Stimulated activated naive B cell treated with anti-CD40 and anti-IgM and Interleukin-4, amounts not matched to agents 10 μg/mL and 1 μg/mL and 100 μg/mL, for 72 hours (primary cell): Measurements from ENCODE around the gene PTPRD.

Experiments
- ATAC-seq, 2 donors: fragments of 150-1000 bp; cut with Tn5 transposase; replicated peaks; 2 replicates each; pipeline ENCODE4 v1.10.0; 2021; ENCODE audit warnings: moderate library complexity in 1 of 2
- DNase-seq: peaks from one replicate; pipeline ENCODE4 v3.0.0; 2021
- H3K27ac Mint-ChIP-seq: one replicate; pipeline ENCODE4 v1.8.0; 2022; ENCODE audit warnings: mild to moderate bottlenecking, mixed read lengths
- H3K27me3 Mint-ChIP-seq, 2 donors: one replicate each; pipeline ENCODE4 v1.8.0; 2022; ENCODE audit warnings: mixed read lengths in 2 of 2
- H3K36me3 Mint-ChIP-seq, 2 donors: one replicate each; pipeline ENCODE4 v1.8.0; 2022; ENCODE audit warnings: mixed read lengths in 2 of 2, mild to moderate bottlenecking in 1 of 2
- H3K4me1 Mint-ChIP-seq, 2 donors: one replicate each; pipeline ENCODE4 v1.8.0; 2022; ENCODE audit warnings: mixed read lengths in 2 of 2, mild to moderate bottlenecking in 1 of 2
- H3K4me3 Mint-ChIP-seq, 2 donors: one replicate each; pipeline ENCODE4 v1.8.0; 2022; ENCODE audit warnings: mild to moderate bottlenecking in 2 of 2, mixed read lengths in 2 of 2, moderate library complexity in 1 of 2
- H3K9me3 Mint-ChIP-seq, 2 donors: one replicate each; pipeline ENCODE4 v1.8.0; 2022; ENCODE audit warnings: mixed read lengths in 2 of 2, mild to moderate bottlenecking in 1 of 2

Gene PTPRD

DNA sequence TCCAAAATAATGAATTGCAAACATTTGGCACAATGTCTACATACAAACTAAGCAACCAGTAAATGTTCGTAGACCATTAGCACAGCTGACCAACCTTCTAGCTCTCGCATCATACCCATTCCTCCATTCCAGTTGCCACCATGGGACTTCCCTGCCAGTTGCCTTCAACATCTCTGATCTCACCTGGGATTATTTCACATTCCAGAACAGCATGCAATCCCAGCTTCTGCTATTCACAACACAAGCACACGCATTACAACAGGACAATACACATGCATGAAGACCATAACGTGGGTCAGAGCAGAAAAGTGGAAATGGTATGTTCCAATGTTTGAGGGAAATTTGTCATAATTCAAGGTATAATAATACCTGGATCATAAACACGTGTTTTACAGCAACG lies 1965.0 kb downstream of the PTPRD start:
- Mint-ChIP-seq H3K27me3 (peaks cover 0 to 3% of the 10 kb centered on the region in 2 donors), H3K9me3 (no peaks in the 10 kb centered on the region), H3K36me3 (no peaks in the 10 kb centered on the region), H3K4me3 (no peak overlapping the region), H3K27ac (no peak overlapping the region), H3K4me1 (peaks cover 10% of the 10 kb centered on the region in 2 donors)
- ATAC-seq (no peak), DNase-seq (no peak)

- no peak for ATAC-seq
- no peak for DNase-seq
- Mint-ChIP-seq H3K4me1 (peaks cover 10% of the 10 kb centered on the region in 2 donors), H3K27me3 (peaks cover 0 to 3% of the 10 kb centered on the region in 2 donors), H3K4me3 (no peak overlapping the region), H3K27ac (no peak overlapping the region), H3K36me3 (no peaks in the 10 kb centered on the region), H3K9me3 (no peaks in the 10 kb centered on the region)
These were observed 1968.2 kb downstream of the PTPRD start for GRCh38 chr9:8644571-8644970.

- DNase-seq: no peak
- Mint-ChIP-seq H3K27ac (no peak overlapping the region), H3K36me3 (no peaks in the 10 kb centered on the region), H3K9me3 (no peaks in the 10 kb centered on the region), H3K4me3 (no peak overlapping the region), H3K27me3 (peaks cover 0 to 3% of the 10 kb centered on the region in 2 donors), H3K4me1 (peaks cover 6% of the 10 kb centered on the region in 2 donors)
- no peak for ATAC-seq
These were observed 1968.9 kb downstream of the PTPRD start for GRCh38 chr9:8643896-8644295.

DNA sequence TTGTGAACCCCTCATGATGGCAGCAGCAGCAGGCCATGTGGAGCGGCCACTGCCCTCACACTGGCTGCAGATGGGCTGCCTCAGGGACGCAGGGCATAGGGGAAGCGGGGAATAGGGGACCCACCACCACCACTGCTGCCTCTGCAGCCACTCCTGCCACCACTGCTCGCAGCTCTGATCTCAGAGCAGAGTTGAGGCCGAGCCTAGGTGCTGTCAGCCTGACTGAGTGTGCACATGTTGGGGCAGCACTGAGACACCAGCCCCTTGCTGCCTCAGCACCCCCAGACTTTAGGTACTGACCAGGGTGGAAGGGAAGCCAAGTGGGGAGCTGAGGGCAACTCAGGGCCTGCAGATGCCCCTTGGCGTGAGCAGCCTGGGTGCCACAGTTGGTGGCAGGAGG lies 1969.3 kb downstream of the PTPRD start:
- H3K36me3 Mint-ChIP-seq: no peaks in the 10 kb centered on the region
- H3K4me1 Mint-ChIP-seq: peaks cover 2 to 5% of the 10 kb centered on the region in 2 donors
- H3K27me3 Mint-ChIP-seq: peaks cover 0 to 3% of the 10 kb centered on the region in 2 donors
- ATAC-seq (no peak), DNase-seq (no peak)
- no peak overlapping the region for H3K4me3 Mint-ChIP-seq
- H3K27ac Mint-ChIP-seq: no peak overlapping the region
- H3K9me3 Mint-ChIP-seq: no peaks in the 10 kb centered on the region

- Mint-ChIP-seq H3K9me3 (no peaks in the 10 kb centered on the region), H3K4me3 (no peak overlapping the region), H3K4me1 (no peaks in the 10 kb centered on the region), H3K27ac (no peak overlapping the region), H3K27me3 (no peaks in the 10 kb centered on the region), H3K36me3 (no peaks in the 10 kb centered on the region)
- ATAC-seq (no peak), DNase-seq (no peak)
These were observed 1972.0 kb downstream of the PTPRD start for GRCh38 chr9:8640761-8641160.

GRCh38 chr9:8637626-8638025 lies 1975.2 kb downstream of the PTPRD start:
- Mint-ChIP-seq H3K27me3 (no peaks in the 10 kb centered on the region), H3K36me3 (no peaks in the 10 kb centered on the region), H3K4me1 (no peaks in the 10 kb centered on the region), H3K4me3 (no peak overlapping the region), H3K27ac (no peak overlapping the region), H3K9me3 (no peaks in the 10 kb centered on the region)
- DNase-seq: no peak
- ATAC-seq: no peak

- no peaks in the 10 kb centered on the region for H3K27me3 Mint-ChIP-seq
- ATAC-seq: no peak
- H3K36me3 Mint-ChIP-seq: no peaks in the 10 kb centered on the region
- H3K4me3 Mint-ChIP-seq: no peak overlapping the region
- H3K27ac Mint-ChIP-seq: no peak overlapping the region
- H3K9me3 Mint-ChIP-seq: no peaks in the 10 kb centered on the region
- no peak for DNase-seq
- H3K4me1 Mint-ChIP-seq: no peaks in the 10 kb centered on the region
These were observed 1979.0 kb downstream of the PTPRD start for GRCh38 chr9:8633784-8634183.

DNA sequence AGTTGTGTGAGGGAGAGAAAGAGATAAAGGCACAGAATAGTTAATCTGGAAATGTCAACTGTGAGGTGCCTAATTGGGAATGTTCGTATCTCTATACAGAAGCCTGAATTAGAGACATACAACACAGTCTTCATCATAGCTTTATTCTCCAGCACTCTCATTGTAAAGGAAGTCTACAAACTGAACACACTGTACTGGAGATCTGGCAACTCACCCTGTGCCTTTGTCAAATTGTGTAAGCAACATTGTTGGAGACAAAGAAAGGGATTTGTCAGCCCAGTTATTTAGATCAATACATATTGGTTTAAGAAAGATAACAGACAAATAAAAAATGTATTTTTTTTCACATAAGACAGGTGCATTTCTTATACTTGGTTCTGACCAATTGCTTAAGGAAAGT lies 1980.3 kb downstream of the PTPRD start:
- Mint-ChIP-seq H3K27ac (no peak overlapping the region), H3K9me3 (no peaks in the 10 kb centered on the region), H3K4me3 (no peak overlapping the region), H3K36me3 (no peaks in the 10 kb centered on the region), H3K27me3 (no peaks in the 10 kb centered on the region), H3K4me1 (no peaks in the 10 kb centered on the region)
- DNase-seq (no peak), ATAC-seq (no peak)

GRCh38 chr9:8628791-8629190 lies 1984.0 kb downstream of the PTPRD start:
- ATAC-seq: no peak
- Mint-ChIP-seq H3K9me3 (no peaks in the 10 kb centered on the region), H3K36me3 (no peaks in the 10 kb centered on the region)

GRCh38 chr9:8627976-8628679 lies 1984.7 kb downstream of the PTPRD start:
- ATAC-seq (no peak), DNase-seq (no peak)
- Mint-ChIP-seq H3K9me3 (no peaks in the 10 kb centered on the region), H3K36me3 (no peaks in the 10 kb centered on the region), H3K4me3 (no peak overlapping the region), H3K27me3 (no peaks in the 10 kb centered on the region), H3K27ac (no peak overlapping the region), H3K4me1 (no peaks in the 10 kb centered on the region)

More at GRCh38 chr9:8628791-8629190, 1984.0 kb downstream of the PTPRD start:
- no peak for DNase-seq
- Mint-ChIP-seq H3K4me3 (no peak overlapping the region), H3K27me3 (no peaks in the 10 kb centered on the region), H3K27ac (no peak overlapping the region), H3K4me1 (no peaks in the 10 kb centered on the region)

- no peak for ATAC-seq
- Mint-ChIP-seq H3K36me3 (no peaks in the 10 kb centered on the region), H3K27me3 (no peaks in the 10 kb centered on the region), H3K27ac (no peak overlapping the region), H3K4me1 (no peaks in the 10 kb centered on the region), H3K4me3 (no peak overlapping the region), H3K9me3 (no peaks in the 10 kb centered on the region)
- DNase-seq: no peak
These were observed 1989.9 kb downstream of the PTPRD start for GRCh38 chr9:8622871-8623270.

- Mint-ChIP-seq H3K27ac (no peak overlapping the region), H3K4me3 (no peak overlapping the region), H3K9me3 (no peaks in the 10 kb centered on the region), H3K36me3 (no peaks in the 10 kb centered on the region), H3K27me3 (no peaks in the 10 kb centered on the region), H3K4me1 (no peaks in the 10 kb centered on the region)
- DNase-seq (no peak), ATAC-seq (no peak)
These were observed 1990.5 kb downstream of the PTPRD start for GRCh38 chr9:8622222-8622802.

- Mint-ChIP-seq H3K9me3 (no peaks in the 10 kb centered on the region), H3K4me3 (no peak overlapping the region), H3K27me3 (no peaks in the 10 kb centered on the region), H3K27ac (no peak overlapping the region), H3K4me1 (no peaks in the 10 kb centered on the region), H3K36me3 (no peaks in the 10 kb centered on the region)
- DNase-seq (no peak), ATAC-seq (no peak)
These were observed 1991.4 kb downstream of the PTPRD start for GRCh38 chr9:8621416-8621815.

GRCh38 chr9:8616414-8616813 lies 1996.4 kb downstream of the PTPRD start:
- Mint-ChIP-seq H3K4me1 (no peaks in the 10 kb centered on the region), H3K9me3 (no peaks in the 10 kb centered on the region), H3K27me3 (no peaks in the 10 kb centered on the region), H3K4me3 (no peak overlapping the region), H3K27ac (no peak overlapping the region), H3K36me3 (no peaks in the 10 kb centered on the region)
- no peak for DNase-seq
- ATAC-seq: no peak

DNA sequence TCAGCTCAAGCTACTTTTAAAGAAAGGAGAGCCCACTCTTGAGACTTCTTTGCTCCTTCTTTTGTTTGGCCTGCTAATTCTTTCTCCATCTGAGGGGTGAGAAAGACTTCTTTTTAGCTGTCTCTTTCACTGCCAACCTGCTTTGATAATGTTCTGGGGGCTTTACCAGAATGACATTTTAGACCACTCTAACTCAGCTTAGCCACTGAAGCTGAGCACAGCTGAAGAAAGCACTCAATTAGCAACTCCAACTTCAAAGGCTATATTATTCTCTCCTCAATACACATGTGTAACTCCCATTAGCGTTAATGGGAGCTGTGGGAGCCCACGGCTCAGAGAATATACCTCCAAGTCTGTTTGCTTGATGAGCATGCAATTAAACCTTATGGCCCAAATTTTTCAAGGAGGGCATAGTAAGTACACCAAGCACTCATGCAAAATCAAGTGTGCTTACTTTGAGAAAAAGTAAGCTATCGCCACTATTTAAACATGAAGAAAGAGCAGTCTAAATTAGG lies 1997.8 kb downstream of the PTPRD start:
- Mint-ChIP-seq H3K4me3 (no peak overlapping the region), H3K27ac (no peak overlapping the region), H3K4me1 (no peaks in the 10 kb centered on the region), H3K36me3 (no peaks in the 10 kb centered on the region), H3K9me3 (no peaks in the 10 kb centered on the region), H3K27me3 (no peaks in the 10 kb centered on the region)
- DNase-seq (no peak), ATAC-seq (no peak)
